ENCODE measurements around the gene TRAF3. TPM values are rescaled to one million over a fixed set of nuclear protein-coding genes. Genes with fewer than 3 reads are reported as not detected.
A peak's percentile ranks its signal among the peaks of the same experiment; 100 is the strongest.

TRAF3 gene
- total and polyA plus RNA-seq, 3 donors from 2014 or later = 24.3 to 38.8 (median 38.2) TPM

DNA sequence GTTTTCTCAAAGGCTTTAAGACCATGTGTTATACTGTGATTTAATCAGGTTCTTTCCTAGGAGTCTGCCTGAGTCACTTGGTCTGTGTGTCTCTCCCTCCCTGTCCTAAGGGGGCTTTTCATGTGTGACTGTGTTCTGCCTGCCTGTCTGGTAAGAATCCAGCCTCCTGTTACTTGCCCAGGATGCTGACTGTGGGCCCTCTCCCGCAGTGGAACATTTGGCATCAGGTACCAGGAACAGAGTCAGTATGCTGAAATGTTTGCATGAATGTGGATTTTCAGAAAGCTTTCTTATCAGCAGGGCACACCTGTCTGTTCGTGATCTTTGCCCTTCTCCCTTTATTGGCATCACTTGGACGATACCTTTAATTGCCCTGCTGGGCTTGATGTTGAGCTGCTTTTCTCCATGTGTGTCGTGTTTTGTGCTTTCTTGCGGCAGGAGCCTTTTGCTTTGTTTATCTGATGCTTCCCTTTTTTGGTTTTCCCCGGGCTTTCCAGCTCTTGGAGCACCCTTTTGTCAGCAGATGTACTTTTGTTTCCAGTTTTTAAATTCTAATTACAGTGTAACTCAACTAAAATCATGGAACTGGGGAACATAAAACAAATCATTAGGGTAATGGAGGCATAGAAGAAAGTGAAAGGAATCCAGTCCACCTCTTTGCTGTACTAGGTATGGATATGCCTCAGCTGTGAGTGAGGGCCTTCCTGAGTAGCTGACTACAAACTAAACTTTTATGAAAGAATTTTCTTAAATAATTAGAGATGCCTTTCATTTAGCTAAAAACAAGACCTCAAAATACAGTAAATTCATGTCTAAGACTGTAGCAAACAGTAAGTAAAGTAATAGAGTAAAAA lies 72.5 kb downstream of the TRAF3 start:
- no peaks in the 10 kb centered on the region for H3K9me3 ChIP-seq
- no peak overlapping the region for H3K4me3 ChIP-seq
- intact Hi-C loops (cut with DNase I; ENCODE audit: low total_unique reads) = no loop called here
- no peaks in the 10 kb centered on the region for H3K27me3 ChIP-seq
- H3K27ac ChIP-seq = peak overlapping the region in 1 of 2 donors; percentile 8
- no peak for TF ChIP-seq POLR2A (IDR thresholded peaks at IDR 0.05)
- no peak for TF ChIP-seq CTCF (IDR thresholded peaks at IDR 0.05)
- no peak for DNase-seq
- no peaks in the 10 kb centered on the region for H3K36me3 ChIP-seq (ENCODE audit: low read depth, missing control alignments)
- 36 to 37% methylated on average over 6 of the region's 6 CpGs for WGBS, 2 donors
- H3K4me1 ChIP-seq = peaks cover 8% of the 10 kb centered on the region

GRCh38 chr14:102853648-102854047 lies 76.4 kb downstream of the TRAF3 start:
- H3K36me3 ChIP-seq (ENCODE audit: low read depth, missing control alignments) = no peaks in the 10 kb centered on the region
- intact Hi-C loops (cut with DNase I; ENCODE audit: low total_unique reads) = no loop called here
- no peak for TF ChIP-seq CTCF (IDR thresholded peaks at IDR 0.05)
- H3K4me3 ChIP-seq = no peak overlapping the region
- no peaks in the 10 kb centered on the region for H3K9me3 ChIP-seq
- H3K27me3 ChIP-seq = no peaks in the 10 kb centered on the region
- 83 to 96% methylated on average over 7 of the region's 7 CpGs for WGBS, 2 donors
- no peak overlapping the region for H3K27ac ChIP-seq
- no peak for DNase-seq
- peaks cover 8% of the 10 kb centered on the region for H3K4me1 ChIP-seq

DNA sequence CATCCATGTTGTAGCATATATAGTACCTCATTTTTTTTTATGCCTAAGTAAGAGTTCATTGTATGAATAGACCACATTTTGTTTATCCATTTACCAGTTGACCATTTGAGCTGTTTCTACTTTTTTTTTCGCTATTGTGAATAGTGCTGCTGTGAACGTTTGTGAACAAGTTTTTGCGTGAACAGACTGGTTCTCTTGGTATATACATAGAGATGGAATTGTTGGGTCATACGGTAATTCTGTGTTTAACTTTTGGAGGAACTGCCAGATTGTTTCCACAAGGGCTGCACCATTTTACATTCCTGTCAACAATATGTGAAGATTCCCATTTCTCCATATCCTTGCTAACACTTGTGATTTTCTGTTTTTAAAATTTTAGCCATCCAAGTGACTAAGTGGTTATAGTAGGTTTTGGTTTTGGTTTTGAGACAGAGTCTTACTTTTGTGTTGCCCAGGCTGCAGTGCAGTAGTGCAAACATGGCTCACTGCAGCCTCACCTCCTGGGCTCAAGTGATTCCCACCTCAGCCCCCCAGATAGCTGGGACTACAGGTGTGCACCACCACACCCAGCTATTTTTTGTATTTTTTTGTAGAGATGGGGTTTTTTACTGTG lies 76.9 kb downstream of the TRAF3 start:
- intact Hi-C loops (cut with DNase I; ENCODE audit: low total_unique reads) = no loop called here

DNA sequence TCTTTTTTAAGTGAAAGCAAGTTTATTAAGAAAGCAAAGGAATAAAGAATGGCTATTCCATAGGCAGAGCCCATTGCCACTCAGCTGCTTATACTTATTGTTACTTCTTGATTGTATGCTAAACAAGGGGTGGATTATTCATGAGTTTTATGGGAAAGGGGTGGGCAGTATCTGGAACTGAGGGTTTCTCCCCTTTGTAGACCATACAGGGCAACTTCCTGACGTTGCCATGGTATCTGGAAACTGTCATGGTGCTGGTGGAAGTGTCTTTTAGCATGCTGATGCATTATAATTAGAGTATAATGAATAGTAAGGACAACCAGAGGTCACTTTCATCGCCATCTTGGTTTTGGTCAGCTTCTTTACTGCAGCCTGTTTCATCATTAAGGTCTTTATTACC lies 78.9 kb downstream of the TRAF3 start:
- TF ChIP-seq CTCF (IDR thresholded peaks at IDR 0.05) (no peak), POLR2A (IDR thresholded peaks at IDR 0.05) (no peak)
- H3K4me1 ChIP-seq = no peaks in the 10 kb centered on the region
- no peak overlapping the region for H3K4me3 ChIP-seq
- 96 to 100% methylated on average over 2 of the region's 2 CpGs for WGBS, 2 donors
- no peak overlapping the region for H3K27ac ChIP-seq
- H3K9me3 ChIP-seq = no peaks in the 10 kb centered on the region
- H3K27me3 ChIP-seq = no peaks in the 10 kb centered on the region
- intact Hi-C loops (cut with DNase I; ENCODE audit: low total_unique reads) = no loop called here
- no peak for DNase-seq
- no peaks in the 10 kb centered on the region for H3K36me3 ChIP-seq (ENCODE audit: low read depth, missing control alignments)

More for the DNA sequence above, 76.9 kb downstream of the TRAF3 start:
- Histone ChIP-seq H3K27ac (no peak overlapping the region), H3K27me3 (no peaks in the 10 kb centered on the region), H3K4me1 (peaks cover 6% of the 10 kb centered on the region), H3K36me3 (ENCODE audit: low read depth, missing control alignments) (no peaks in the 10 kb centered on the region), H3K4me3 (no peak overlapping the region), H3K9me3 (no peaks in the 10 kb centered on the region)
- no peak for TF ChIP-seq CTCF (IDR thresholded peaks at IDR 0.05)
- no peak for TF ChIP-seq POLR2A (IDR thresholded peaks at IDR 0.05)
- 98 to 99% methylated on average over 4 of the region's 4 CpGs for WGBS, 2 donors
- DNase-seq = no peak
